GM18511 (cell line): ENCODE data around the gene REN.

Experiments used
- ATAC-seq: cut with Tn5 transposase; IDR thresholded peaks from one replicate; pipeline ENCODE4 v1.9.1; 2021; ENCODE audit warnings: mild to moderate bottlenecking, moderate library complexity; ENCODE audit not compliant: unreplicated experiment

Gene REN

DNA sequence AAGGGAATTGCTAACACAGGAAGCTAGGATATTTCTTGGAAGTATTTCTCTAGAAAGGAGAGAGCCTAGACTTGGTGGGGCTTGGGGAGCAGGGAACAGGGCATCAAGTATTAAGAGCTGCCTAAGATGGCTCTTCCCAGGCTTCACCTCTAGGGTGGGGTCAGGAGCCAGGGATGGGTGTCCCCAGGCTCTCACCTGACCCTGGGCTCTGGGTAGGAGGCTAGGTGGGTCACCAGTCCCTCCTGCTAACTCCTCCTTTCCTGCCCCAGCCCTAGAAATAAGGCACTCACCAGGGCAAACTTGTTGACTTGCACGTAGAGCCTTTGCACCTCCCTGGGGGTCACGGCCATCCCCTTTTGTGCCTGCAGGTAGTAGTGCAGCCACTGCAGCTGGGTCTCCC lies 29.3 kb downstream of the REN start:
- no peak for ATAC-seq

DNA sequence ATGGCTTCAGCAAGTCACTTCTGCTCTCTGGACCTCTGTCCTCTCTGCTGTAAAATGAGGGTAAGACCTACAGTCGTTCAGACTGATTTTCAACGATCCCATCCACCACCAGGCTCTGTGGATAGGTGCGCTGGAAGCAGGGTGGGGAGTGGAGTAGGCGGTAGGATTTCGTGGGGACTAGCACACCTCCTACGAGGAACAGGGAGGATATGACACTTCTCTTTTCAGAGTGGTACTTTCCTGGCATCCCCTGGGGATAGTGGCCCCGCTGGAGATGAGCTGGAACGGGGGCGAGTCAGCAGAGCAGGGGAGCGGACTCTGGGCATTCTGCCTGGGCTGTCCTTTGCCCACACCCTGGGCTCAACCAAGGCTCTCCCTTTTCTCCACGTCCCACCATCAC lies 32.0 kb downstream of the REN start:
- no peak for ATAC-seq

DNA sequence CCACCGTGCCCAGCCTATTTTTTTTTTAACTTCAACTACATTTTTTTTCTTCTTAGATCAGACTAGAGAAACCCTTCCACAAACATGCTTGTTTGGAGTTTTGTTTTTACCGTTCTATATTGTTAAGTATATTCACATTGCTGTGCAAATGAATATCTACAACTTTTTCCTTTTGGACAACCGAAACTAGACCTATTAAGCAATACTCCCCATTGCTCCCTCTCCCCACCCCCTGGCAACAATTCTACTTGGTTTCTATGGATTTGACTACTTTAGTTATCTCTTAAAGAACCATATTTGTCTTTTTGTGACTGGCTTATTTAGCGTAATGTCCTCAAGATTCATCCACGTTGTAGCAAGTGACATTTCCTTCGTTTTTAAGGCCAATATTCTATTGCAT lies 33.4 kb downstream of the REN start:
- no peak for ATAC-seq

DNA sequence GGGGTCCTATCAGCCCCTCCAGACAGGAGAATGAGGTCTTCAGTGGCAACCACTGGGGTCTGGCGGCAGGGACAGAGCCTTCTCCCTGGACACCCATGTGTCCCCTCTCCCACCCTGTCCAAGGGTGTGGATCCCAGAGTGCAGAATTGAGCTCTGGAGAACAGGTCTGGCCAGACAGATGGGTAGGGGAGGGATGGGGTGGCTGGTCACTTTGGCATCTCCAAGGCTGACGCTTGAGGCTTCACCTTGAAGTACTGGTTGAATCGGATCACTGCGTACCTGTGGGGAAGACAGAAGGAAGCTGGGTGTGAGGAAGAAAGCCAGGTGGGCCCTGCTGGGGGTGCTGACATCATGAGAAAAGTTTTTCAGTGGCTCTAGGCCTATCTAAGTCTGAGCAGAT lies 34.2 kb downstream of the REN start:
- ATAC-seq, result no peak

DNA sequence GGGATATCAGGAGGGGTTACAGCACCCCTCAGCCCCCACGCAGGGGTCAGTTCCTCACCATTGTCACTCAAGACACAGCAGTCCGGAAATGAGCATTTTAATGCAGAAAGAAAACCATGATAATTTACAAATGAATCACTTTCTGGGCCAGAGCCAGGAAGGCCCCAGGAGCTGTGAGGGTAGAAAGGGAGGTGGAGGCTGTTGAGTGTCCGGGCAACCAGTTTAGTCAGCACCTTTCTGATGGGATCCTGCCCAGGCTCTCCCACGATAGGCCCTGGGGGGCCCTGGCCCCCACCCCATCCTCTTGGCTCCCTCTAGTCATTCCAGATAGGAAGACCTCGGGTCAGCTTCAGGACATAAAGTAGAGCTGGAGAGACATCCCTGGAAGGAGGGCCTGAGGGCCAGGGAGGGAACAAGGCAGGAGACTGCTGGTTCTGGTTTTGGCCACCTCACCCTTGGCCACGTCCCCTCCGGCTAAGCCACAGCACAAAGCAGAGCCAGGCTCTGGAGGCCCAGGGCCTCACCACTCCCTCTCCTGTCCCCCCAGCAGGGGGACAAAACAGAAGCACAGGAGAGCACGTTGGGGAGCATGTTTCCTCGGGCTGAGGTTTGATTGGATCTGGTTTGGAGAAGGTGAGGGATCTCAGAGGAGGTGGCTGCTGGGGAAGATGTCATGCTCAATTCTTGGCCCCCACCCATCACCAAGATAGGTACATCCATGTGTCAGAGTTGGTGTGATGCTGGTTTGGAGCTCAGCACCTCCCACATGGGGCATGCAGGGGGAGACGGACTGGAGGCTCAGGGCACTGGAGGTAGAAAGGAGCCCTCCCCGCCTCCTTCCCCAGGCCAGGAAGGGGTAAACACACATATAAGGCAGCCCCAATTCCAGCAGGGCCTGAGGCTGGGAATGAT lies 34.9 kb downstream of the REN start:
- ATAC-seq, result no peak

DNA sequence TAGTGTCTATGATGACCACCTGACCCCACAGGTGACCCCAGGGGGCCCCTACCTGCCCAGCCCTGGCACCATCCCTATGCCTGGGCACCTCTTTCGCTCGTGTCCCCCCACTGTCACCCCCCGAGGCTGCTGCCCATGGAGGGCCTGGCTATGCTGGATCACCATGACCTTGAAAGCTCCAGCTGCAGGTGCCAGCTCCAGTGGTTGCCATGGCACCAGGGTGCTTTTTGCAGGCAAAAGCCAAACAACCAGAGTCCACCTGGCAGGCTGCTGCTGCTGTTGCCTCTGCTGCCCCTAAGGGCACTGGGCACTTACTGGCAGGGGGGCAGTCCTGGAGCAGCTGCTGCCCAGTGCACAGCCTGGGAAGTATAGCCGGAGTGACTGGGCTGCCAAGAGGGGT lies 36.0 kb downstream of the REN start:
- no peak for ATAC-seq

DNA sequence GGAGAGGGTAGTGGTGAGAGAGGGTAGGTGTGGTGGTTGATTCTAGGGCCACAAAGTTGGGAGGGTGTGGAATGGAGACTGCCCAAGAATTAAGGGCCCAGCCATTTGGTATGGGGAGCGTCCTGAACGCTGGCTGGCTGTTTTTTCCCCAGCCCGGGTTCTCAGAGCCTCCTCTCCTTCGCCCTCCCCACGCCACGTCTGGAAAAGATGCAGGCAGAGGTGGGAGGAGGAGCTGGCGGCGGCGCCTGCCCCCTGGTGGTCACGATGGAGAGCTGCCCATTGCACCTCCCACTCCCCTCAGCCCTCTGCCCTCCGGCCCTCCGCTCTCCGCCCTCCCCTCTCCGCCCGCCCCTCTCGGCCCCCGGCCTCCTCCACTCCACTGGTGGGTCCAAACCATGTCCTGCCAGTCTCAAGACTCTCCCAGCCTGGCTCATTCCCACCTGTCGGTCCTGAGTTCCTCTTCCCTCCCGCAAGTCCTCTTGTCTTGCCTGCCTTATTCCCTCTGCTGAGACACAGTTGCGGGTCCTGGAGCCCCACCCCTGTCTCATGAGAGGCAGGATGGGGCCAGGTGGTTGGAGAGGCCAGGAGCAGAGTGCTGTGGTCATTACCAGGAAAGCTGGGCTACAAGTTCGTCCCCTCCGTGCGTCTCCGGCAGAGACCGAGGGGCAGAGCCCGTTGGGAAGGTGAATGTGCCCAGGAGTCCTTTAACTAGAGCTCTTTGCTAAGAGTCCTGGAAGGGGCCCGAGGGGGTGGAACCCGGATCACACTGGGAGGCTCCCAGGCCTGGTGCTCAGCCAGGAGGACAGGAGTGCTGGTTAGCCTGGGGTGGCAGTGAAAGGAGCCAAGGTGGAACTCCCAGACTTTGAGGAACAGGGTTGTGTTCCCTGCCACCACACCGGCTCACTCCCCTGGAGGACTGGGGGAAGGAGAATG lies 36.9 kb downstream of the REN start:
- peak; percentile 48 for ATAC-seq

DNA sequence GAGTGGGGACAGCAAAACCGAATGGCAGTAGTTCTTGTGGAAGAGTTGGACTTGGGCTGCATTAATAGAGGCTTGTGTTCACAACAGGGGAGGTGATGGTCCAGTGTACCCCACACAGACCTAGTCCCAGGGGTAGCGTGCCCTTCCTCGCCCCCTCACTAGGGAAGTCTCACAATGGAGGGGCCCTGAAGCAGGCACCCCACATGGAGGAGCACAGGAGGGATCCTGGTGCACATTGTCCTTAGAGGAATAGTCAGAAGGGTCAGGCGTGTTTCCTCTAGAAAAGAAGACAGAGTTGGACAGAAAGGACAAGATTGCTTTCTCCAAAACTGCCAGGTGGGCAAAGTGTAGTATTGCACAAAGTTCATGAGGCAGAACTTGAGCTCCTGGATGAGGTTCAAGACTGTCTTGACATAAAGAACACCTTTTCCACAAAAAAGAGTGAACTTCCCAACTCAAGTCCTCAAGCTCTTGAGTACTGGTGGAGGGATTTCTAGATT lies 37.6 kb downstream of the REN start:
- ATAC-seq, result no peak

DNA sequence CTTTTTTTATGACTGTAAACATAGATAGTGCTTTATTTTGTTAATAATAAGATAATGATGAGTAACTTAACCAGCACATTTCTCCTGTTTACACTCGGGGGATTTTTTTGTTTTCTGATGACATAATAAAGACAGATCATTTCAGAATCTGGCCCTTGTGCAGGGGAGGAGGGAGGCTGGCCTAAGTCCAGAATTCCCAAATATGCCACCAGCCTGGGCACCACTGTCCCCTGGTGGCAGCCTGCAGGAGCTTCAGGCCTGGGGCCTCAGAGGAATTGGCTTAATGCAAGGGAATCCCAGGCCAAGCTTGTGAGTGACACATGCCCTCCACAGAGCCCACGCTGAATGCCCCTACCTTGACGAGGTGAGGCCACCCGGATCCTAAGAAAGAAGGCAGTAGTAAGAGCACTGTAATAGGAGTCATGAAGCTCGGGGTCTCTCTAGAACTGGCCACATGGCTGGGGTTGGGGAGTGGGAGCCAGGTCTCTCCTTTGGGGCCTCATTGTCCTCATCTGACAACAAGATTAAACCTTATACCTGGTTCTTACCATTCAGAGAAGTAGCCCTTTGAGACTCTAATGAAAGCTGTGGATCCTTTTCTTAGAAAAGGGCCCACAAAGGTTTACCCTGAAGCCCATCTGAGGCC lies 38.4 kb downstream of the REN start:
- no peak for ATAC-seq

DNA sequence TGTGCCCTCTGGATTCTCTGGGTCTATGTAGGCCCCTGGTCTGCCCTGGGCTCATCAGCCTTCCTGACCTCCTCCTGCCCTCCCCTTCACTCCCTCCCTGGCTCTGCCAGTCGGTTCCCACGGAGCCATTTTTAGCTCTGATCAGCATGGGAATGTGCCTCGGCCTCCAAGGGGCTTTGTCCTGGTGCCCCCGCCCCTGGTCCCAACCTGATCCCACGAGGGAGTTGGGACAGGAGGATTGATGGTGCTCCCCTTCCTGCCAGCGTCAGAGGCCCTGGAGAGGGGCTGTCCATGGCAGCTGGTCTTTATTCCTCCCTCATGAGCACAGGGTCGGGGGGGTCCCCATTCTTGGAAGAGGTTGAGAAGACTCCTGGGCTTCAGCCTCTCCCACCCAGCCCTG lies 39.2 kb downstream of the REN start:
- no peak for ATAC-seq

DNA sequence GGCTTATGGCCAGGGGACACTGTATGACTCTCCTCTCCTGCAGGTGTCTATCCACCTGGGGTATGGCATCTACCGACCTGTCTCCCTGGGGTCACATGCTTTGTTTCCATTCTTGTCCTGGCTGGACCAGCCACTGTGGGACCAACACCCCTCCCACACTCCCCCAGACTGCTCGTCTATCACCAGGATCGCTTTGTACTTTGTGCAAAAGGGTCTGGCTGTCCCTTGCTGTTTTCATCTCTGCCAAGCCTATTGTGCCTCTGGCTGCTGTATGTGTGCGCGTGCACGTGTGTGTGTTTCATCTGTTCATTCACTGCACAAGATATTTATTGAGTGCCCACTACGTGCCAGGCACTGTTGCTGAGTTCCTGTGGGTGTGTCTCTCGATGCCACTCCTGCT lies 39.8 kb downstream of the REN start:
- ATAC-seq, result no peak

DNA sequence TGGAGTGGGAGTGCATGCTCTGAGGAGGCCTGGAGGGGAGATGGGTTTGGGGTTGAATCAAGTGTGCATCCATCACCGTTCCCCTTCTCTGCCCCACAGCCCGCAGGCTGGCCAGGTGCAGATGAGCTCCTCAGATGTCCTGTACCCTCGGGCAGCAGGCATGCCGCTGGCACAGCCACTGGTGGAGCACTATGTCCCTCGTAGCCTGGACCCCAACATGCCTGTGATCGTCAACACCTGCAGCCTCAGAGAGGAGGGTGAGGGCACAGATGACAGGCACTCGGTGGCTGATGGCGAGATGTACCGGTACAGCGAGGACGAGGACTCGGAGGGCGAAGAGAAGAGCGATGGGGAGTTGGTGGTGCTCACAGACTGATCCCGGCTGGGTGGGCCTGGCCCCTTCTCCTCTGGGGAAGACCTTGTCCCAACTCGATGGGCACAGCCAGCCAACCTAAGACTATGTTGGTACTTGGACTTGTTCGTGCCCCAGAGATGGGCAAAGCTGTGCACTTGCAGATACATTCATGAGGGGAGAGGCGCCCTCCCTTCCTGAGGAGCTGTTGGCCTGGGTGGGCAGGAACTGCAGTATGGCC lies 40.3 kb downstream of the REN start:
- ATAC-seq, result no peak

DNA sequence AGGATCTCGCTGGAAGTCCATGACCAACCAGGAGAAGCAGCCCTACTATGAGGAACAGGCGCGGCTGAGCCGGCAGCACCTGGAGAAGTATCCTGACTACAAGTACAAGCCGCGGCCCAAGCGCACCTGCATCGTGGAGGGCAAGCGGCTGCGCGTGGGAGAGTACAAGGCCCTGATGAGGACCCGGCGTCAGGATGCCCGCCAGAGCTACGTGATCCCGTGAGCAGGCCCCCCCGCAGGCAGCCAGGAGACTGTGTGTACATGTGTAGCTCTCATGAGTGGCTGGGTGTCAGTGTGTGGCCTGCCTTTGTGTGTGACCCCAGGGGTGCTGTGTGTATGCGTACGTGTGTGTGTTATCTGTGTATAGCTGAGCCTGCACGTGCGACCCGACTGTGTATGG lies 41.5 kb downstream of the REN start:
- ATAC-seq, result no peak

DNA sequence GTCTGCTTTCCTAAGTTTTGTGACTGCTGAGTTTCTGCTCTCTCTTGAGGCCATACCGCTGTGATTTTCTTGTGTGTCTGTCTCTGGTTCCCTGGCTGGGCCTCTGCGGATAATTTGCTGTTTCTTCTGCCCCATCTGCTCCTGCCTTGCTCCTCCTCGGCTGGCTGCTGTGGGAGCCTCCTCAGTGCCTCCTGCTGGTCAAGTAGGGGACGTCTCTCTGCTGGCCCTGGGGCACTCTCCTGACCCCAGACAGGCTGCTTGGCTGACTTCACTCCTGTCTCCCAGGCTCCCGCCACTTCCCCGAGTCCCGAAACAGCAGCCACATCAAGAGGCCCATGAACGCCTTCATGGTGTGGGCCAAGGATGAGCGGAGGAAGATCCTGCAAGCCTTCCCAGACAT lies 42.8 kb downstream of the REN start:
- no peak for ATAC-seq

DNA sequence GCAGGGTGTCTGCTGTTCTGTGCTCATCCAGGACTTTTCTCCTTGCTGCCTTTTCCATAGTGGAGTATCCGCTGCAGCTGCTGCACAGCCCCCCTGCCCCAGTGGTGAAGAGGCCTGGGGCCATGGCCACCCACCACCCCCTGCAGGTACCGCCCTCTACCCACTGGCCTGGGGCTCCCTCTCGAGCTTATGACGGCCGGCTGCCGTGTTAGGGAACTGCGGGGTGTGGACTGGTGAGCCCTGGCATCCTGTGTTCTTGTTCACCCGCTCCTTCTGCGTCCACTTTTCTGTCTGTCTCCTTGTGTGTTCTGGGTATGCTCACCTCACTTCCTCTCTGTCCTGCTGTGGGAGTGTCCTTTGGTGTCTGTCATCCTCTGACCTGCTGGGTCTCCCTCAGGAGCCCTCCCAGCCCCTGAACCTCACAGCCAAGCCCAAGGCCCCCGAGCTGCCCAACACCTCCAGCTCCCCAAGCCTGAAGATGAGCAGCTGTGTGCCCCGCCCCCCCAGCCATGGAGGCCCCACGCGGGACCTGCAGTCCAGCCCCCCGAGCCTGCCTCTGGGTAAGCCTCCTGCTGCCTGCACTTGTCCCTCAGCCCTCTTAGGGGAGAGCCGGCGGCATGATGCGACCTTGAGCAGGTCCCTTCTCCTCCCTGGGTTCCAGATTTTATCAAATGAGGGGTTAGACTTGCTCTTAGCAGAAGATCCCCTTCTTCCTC lies 44.1 kb downstream of the REN start:
- ATAC-seq, result no peak

DNA sequence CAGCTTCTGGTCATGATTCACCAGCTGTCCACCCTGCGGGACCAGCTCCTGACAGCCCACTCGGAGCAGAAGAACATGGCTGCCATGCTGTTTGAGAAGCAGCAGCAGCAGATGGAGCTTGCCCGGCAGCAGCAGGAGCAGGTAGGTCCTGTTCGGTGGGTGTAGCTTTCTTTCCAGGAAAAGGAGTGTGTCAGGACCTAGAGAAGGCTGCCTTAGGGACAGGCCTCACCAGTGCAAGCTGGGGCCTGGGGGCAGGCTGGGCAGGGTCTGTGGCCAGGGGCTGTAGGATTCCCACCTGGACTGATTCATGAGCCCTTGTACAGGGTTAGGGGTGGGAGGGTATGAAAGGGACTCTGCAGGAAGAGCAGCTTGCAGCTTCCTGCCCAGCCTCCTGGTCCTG lies 49.6 kb downstream of the REN start:
- no peak for ATAC-seq

DNA sequence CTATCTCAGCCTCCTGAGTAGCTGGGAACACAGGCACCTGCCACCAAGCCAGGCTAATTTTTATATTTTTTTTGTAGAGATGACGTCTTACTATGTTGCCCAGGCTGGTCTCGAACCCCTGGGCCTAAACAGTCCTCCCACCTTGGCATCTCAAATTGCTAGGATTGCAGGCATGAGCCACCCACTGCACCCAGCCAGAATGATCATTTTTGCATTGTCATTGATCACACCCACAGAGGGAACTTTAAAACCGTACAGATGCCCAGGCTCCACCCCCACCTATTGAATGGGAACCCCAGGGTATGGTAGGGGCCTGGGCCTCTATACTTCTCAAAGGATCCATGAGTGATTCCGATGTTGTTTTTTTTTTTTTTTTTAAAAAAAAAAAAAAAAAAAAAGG lies 51.0 kb downstream of the REN start:
- ATAC-seq, result no peak

DNA sequence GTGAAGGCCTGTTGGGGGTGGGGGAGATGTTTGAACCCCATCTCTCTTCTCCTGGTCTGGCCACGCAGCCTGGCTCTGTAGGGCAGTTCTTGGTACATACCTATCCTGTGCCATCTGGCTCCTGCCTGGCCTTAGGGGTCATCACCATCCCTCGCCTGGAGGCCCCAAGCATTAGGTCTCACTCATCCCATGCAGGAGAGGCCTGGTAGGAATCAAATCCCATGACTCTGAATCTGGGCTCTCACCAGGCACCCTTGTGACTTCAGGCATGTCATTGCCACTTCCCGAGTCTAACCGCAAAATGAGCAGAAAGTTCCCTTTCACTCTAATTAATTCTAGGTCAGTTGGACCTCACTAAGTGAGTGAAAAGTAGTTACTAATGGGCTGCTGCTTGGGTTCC lies 51.5 kb downstream of the REN start:
- no peak for ATAC-seq

DNA sequence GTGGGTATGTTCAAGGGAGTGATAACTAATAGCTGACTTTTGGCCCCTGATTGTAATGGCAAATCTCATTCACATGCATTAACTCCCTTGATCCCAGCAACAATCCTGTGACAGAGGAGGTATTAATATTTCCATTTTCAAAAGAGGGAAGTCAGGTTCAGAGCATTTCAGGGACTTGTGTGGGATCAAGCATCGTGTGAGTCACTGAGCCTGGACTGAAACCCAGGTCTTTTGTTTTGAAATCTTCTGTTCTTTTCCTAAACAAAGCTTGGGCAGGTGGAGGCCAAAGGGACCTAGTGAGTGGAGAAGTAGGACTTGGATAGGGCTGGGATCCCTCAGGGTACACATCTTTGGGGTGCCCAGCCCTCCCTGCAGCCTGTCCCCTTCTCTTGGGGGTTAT lies 52.2 kb downstream of the REN start:
- ATAC-seq, result no peak
